Lower leg skin (tissue), 4 donors: ENCODE data around the gene CENPP. TPM values are rescaled to one million over a fixed set of nuclear protein-coding genes. Genes with fewer than 3 reads are reported as not detected.

Source experiments
- DNase-seq, 2 donors: peaks; one replicate each; pipeline ENCODE4 v3.0.0-alpha.2; 2019; ENCODE audit warnings: low spot score in 2 of 2
- H3K4me3 ChIP-seq: fragments of 200-600 bp; sonication (generic); 2 replicates; pipeline ENCODE4 v1.5.1; 2017; ENCODE audit warnings: mild to moderate bottlenecking, low read depth; ENCODE audit not compliant: poor library complexity, severe bottlenecking
- POLR2A ChIP-seq, 2 donors: fragments of 450-650 bp; IDR thresholded peaks; one replicate each; pipeline ENCODE4 v1.6.1; 2016 to 2017; ENCODE audit warnings: antibody characterized with exemption in 2 of 2, mild to moderate bottlenecking in 1 of 2, moderate library complexity in 1 of 2
- WGBS, 2 donors: methylation state at CpG; one replicate each; pipeline ENCODE4 v1.1.5; 2018; 5-methylcytosine and 5-hydroxymethylcytosine counted together
- intact Hi-C: fragments of 100-400 bp; cut with DNase I; formaldehyde crosslinking; loops from one replicate; pipeline ENCODE4 v1.15.0; 2023; ENCODE audit warnings: low total_unique reads
- total RNA-seq, 4 donors: library from RNA; depleted of rRNA; stranded (reverse); fragments of >200 nt; gene quantifications; one replicate each; pipeline ENCODE4 v1.1.0, GENCODE V29; 2016
- TF ChIP-seq, protein P1 (sequence below), 3 donors: fragments of 450-650 bp; IDR thresholded peaks; one replicate each; pipeline ENCODE4 v1.5.1; 2016; ENCODE audit warnings: antibody characterized with exemption in 3 of 3, mild to moderate bottlenecking in 3 of 3, moderate library complexity in 2 of 3

CENPP gene
- total RNA-seq, 4 donors from 2014 or later = 7.8 to 28.8 (median 12.2) TPM

DNA sequence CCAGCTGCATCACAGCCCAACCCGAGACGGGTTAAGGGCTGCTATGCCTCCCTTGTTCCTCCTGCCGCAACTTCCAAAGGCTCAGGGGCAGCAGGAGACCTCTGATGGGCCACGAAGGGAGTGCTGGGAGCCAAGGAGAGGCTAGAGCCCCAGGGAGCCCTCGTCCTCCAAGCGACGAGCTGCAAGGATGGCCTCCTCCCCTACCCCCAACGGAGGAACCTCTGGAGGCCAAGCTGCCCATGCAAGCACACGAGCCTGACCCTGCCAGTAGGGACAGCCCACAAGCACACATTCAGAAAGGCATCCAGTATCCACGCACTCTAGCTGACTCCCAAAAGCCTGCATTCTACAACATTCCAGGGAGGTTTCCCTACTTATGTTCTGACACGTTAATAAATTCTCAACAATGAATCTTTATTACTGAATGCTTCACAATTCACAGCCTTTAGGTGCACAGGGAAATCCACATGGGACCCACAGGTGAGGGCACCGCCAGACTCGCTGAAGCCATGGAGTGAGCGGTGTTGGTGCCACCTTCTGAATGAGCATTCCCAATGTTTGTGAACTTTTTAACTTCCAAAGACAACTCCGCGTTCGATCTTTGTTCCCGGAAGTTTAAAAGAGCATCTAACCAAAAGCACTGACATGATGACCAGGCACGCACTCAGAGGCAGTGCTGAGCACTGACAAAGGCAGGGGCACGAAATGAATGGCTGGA lies 315.5 kb downstream of the CENPP start:
- TF ChIP-seq, protein P1, sequence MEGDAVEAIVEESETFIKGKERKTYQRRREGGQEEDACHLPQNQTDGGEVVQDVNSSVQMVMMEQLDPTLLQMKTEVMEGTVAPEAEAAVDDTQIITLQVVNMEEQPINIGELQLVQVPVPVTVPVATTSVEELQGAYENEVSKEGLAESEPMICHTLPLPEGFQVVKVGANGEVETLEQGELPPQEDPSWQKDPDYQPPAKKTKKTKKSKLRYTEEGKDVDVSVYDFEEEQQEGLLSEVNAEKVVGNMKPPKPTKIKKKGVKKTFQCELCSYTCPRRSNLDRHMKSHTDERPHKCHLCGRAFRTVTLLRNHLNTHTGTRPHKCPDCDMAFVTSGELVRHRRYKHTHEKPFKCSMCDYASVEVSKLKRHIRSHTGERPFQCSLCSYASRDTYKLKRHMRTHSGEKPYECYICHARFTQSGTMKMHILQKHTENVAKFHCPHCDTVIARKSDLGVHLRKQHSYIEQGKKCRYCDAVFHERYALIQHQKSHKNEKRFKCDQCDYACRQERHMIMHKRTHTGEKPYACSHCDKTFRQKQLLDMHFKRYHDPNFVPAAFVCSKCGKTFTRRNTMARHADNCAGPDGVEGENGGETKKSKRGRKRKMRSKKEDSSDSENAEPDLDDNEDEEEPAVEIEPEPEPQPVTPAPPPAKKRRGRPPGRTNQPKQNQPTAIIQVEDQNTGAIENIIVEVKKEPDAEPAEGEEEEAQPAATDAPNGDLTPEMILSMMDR (IDR thresholded peaks at IDR 0.05) = no peak
- TF ChIP-seq POLR2A (IDR thresholded peaks at IDR 0.05) = no peak
- H3K4me3 ChIP-seq = no peak overlapping the region
- DNase-seq = peak in 1 of 2 donors; percentile 77
- intact Hi-C loops = no loop called here
- 64 to 69% methylated on average over 20 of the region's 20 CpGs for WGBS, 2 donors

DNA sequence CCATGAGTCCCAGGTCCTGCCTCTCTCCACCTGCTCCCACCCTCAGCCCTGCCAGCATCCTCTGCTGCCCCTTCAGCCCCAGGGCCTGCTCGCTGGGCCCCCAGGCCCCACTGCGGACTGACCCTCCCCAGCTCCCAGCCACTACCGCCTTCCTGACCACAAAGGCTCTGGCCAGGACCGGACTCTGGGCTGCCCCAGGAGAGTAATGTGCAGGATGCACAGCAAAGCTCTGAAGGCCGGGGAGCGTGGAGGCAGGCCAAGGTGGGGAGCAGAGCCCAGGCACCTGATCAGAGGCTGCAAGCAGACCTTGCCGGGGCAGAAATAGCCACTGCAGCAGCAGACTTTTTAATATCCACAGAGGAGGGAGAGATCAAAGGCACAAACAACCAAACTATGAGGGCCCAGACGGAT lies 316.3 kb downstream of the CENPP start:
- DNase-seq = peak in 1 of 2 donors; percentile 72
- no peak overlapping the region for H3K4me3 ChIP-seq
- 86 to 88% methylated on average over 8 of the region's 8 CpGs for WGBS, 2 donors
- TF ChIP-seq, protein P1 (IDR thresholded peaks at IDR 0.05) = no peak
- TF ChIP-seq POLR2A (IDR thresholded peaks at IDR 0.05) = no peak
- intact Hi-C loops = no loop called here

GRCh38 chr9:92642564-92642963 lies 316.8 kb downstream of the CENPP start:
- peak in 1 of 2 donors; percentile 76 for DNase-seq
- TF ChIP-seq, protein P1 (IDR thresholded peaks at IDR 0.05) = no peak
- TF ChIP-seq POLR2A (IDR thresholded peaks at IDR 0.05) = no peak
- H3K4me3 ChIP-seq = no peak overlapping the region
- WGBS, 2 donors = 85 to 93% methylated on average over 7 of the region's 7 CpGs
- intact Hi-C loops = no loop called here

DNA sequence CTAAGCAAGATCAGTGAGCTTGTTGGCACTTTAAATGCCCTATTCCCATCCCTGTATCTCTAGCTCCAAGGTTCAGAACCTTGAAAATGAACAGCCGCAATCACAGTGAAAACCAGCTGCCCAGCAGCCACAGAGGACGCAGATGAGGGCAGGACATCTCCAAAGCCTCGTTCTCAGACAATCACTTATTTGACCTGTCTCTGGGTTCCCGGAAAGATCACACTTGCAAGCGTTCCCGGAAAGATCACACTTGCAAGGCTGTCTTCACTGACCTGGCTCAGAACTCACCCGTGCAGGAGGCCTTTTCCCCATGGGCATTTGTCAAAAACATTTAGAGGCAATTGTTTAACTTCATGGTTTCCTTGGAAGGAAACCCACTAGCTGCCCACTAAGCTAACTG lies 318.5 kb downstream of the CENPP start:
- peak in 1 of 2 donors; percentile 42 for DNase-seq
- intact Hi-C loops = no loop called here
- WGBS, 2 donors = 84 to 91% methylated on average over 7 of the region's 7 CpGs
- no peak overlapping the region for H3K4me3 ChIP-seq
- TF ChIP-seq, protein P1 (IDR thresholded peaks at IDR 0.05) = no peak

DNA sequence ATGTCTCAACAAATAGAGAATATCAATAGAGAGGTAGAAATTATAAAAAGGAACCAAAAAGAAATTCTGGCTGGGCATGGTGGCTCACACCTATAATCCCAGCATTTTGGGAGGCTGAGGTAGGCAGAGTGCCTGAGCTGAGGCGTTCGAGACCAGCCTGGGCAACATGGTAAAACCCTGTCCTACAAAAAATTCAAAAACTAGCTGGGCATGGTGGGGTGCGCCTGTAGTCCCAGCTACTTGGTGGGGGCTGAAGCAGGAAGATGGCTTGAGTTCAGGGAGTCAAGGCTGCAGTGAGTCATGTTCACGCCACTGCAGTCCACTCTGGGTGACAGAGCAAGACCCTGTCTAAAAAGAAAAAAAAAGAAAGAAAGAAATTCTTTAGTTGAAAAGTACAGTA lies 319.3 kb downstream of the CENPP start:
- H3K4me3 ChIP-seq = no peak overlapping the region
- no peak for TF ChIP-seq POLR2A (IDR thresholded peaks at IDR 0.05)
- TF ChIP-seq, protein P1 (IDR thresholded peaks at IDR 0.05) = no peak
- 98 to 99% methylated on average over 4 of the region's 4 CpGs for WGBS, 2 donors
- no peak for DNase-seq
- intact Hi-C loops = loop anchor here (5.0 kb wide), 1 partner anchor 1518 kb away; no protein-coding TSS in a partner anchor
